ENCODE data around the gene PIM3. TPM values are rescaled to one million over a fixed set of nuclear protein-coding genes. Genes with fewer than 3 reads are reported as not detected.

The PIM3 gene
- total and polyA plus RNA-seq, 2 of the 8 experiments (the other 6 are each of a cell fraction or from before 2014, with no cell fraction given) = 22.6 to 30.0 TPM

DNA sequence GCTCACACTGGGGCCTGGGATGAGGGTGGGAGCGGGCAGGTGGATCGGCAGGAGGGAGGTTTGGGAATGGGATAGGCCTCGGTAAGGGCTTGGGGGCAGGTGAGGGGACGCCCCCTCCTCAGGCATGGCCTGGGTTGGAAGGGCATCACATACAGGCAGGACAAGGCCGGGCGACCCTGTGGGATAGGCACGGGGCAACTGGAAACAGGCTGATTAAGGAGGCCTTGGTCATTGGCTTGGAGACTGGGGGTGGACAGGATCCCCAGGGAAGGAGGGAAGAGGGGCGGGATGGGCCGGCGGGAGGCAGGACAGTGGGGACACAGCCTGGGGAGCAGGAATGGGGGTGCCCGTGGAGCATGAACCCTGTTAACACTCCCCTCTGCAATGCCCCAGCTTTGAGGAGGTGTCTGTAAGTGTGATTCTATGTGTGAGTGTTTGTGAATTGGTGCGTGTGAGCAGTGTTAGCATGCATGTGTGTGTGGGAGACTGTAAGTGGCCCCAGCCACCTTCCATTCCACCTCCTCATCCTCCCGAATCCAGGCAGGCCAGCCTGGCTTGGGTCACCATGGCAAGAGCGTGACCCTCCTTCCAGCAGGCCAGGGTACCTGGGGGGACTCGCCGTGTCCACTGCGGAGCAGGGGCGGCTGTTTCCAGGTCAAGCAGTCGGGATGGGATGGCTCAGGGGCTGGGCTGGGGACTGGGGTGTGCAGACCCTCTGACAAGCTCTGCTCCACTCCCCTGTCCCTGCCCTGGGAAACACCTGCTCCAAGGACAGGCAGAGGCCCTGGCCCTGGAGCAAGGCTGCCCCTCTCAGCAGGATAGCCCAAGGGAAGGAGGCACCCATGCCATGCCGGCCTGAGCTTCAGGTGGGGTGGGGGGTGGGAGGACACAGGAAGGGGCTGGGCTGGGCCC is 3.4 kb upstream of the PIM3 start (continued):
- TF ChIP-seq MAX (IDR thresholded peaks at IDR 0.05) (no peak), ATF2 (IDR thresholded peaks at IDR 0.05; ENCODE audit: low read length) (no peak), CTCF (IDR thresholded peaks at IDR 0.05; ENCODE audit: control extremely low read depth in 1 of 3, insufficient read depth in 1 of 3, low read depth in 1 of 3, low read length in 3 of 3) (no peak), CBX8 (IDR thresholded peaks at IDR 0.05; ENCODE audit: borderline replicate concordance, low read depth, low read length) (no peak)

All from H1 (cell line).